Mesodermal cell (in vitro differentiated cells): Measurements from ENCODE around the gene SLC23A3. TPM values are rescaled to one million over a fixed set of nuclear protein-coding genes. Genes with fewer than 3 reads are reported as not detected.

Source experiments
- H3K27ac ChIP-seq: 2 replicates; pipeline ENCODE4 v1.7.0; 2013; ENCODE audit warnings: mild to moderate bottlenecking, low read depth, low read length, moderate library complexity; ENCODE audit not compliant: severe bottlenecking
- H3K36me3 ChIP-seq: 2 replicates; pipeline ENCODE4 v1.7.1; 2013; ENCODE audit warnings: mild to moderate bottlenecking, low read length, moderate library complexity; ENCODE audit not compliant: control insufficient read depth, insufficient read depth
- H3K4me1 ChIP-seq: one replicate; pipeline ENCODE4 v1.7.1; 2013; ENCODE audit warnings: mild to moderate bottlenecking, low read length; ENCODE audit not compliant: insufficient read depth, control insufficient read depth, poor library complexity, severe bottlenecking
- H3K4me3 ChIP-seq: 2 replicates; pipeline ENCODE4 v1.7.0; 2013; ENCODE audit warnings: low read length, control low read depth, mild to moderate bottlenecking; ENCODE audit not compliant: insufficient read depth, poor library complexity, severe bottlenecking; ENCODE audit errors: extremely low read depth
- H3K9me3 ChIP-seq: 2 replicates; pipeline ENCODE4 v1.7.1; 2013; ENCODE audit warnings: mild to moderate bottlenecking, low read length, moderate library complexity; ENCODE audit not compliant: control insufficient read depth
- WGBS, 2 experiments: methylation state at CpG; one replicate each; pipeline ENCODE4 v1.1.5; 2013; ENCODE audit warnings: missing lambda C conversion rate in 2 of 2; ENCODE audit not compliant: insufficient coverage in 2 of 2; 5-methylcytosine and 5-hydroxymethylcytosine counted together
- polyA plus RNA-seq, 2 experiments: library from polyadenylated mRNA; stranded (reverse); fragments of 50-300 nt; gene quantifications; one replicate each; pipeline ENCODE4 v1.2.3, GENCODE V29; 2013

The SLC23A3 gene
- 0.11 TPM for polyA plus RNA-seq (2013, experiment 1 of 2)
- polyA plus RNA-seq (2013, experiment 2 of 2) = 0.35 TPM

GRCh38 chr2:219169930-219170654, at the start of gene SLC23A3:
SLC23A3 (minus strand) TSS chr2:219170029; CDS start chr2:219169984, 45 bp downstream.
- Histone ChIP-seq H3K4me1 (peaks cover 7% of the 10 kb centered on the region), H3K36me3 (peaks cover 30% of the 10 kb centered on the region), H3K9me3 (no peaks in the 10 kb centered on the region), H3K27ac (no peak within 1 kb of the TSS), H3K4me3 (no peak within 1 kb of the TSS)
- WGBS, 2 experiments = 78 to 86% methylated on average over 6 to 7 of the region's 10 CpGs

GRCh38 chr2:219218732-219219701, 49.2 kb upstream of the SLC23A3 start, which contains the start of gene ABCB6:
ABCB6 (minus strand) TSS chr2:219218958; CDS start chr2:219218673, 285 bp downstream.
- 23 to 28% methylated on average over 56 to 66 of the region's 71 CpGs for WGBS, 2 experiments
- peak within 1 kb of the TSS; percentile 52 for H3K4me3 ChIP-seq
- no peaks in the 10 kb centered on the region for H3K9me3 ChIP-seq
- H3K36me3 ChIP-seq = peaks cover 56% of the 10 kb centered on the region
- peaks cover 7% of the 10 kb centered on the region for H3K4me1 ChIP-seq
- peak within 1 kb of the TSS; percentile 96 for H3K27ac ChIP-seq

DNA sequence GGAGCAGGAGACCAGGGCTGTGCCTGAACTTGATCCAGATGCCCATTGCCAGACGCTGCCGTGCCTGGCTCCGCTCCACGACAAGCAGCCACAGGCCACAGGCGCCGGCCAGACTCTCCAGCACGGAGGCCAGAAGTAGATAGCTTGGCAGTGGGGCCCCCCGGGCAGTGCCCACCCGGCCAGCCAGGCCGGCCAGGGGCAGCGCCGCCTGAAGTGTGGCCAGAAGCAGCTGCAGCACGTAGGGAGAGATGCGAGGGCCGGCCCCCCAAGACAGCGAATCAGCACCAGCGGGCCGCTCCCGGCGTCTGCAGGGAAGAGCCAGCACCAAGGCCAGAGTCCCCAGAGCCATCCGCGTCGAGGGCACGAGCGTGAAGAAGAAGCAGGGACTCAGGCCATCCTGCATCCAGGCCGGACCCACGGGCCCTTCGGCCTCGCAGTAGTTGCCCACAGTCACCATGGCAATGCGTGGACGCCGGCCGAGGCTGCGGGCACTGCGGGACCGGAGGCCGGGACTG, 48.4 kb upstream of the SLC23A3 start:
- Histone ChIP-seq H3K36me3 (peaks cover 56% of the 10 kb centered on the region), H3K9me3 (no peaks in the 10 kb centered on the region), H3K27ac (peak overlapping the region; percentile 96), H3K4me1 (peaks cover 7% of the 10 kb centered on the region), H3K4me3 (peak overlapping the region; percentile 52)
- WGBS, 2 experiments = 1% methylated on average over 36 to 37 of the region's 37 CpGs

DNA sequence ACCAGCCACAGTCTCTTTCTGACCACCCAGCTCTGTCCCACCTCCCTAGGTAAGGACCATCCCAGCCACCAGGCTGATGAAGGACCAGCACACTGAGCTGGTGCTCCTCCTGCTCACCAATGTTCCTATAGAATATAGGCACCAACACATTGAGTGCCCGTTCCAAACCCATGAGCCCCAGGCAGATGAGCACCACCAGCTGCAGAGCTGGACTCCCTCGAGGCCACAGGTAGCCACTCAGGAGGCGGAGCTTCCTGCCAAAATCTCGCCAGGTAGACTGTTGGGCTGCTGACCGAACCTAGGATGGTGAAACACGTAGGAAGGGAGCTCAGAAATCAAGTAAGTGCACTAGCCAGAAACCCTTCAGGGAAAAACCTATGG, 46.7 kb upstream of the SLC23A3 start:
- 96 to 98% methylated on average over 5 to 6 of the region's 6 CpGs for WGBS, 2 experiments
- Histone ChIP-seq H3K27ac (no peak overlapping the region), H3K36me3 (peaks cover 54% of the 10 kb centered on the region), H3K4me1 (peaks cover 7% of the 10 kb centered on the region), H3K9me3 (no peaks in the 10 kb centered on the region), H3K4me3 (no peak overlapping the region)

DNA sequence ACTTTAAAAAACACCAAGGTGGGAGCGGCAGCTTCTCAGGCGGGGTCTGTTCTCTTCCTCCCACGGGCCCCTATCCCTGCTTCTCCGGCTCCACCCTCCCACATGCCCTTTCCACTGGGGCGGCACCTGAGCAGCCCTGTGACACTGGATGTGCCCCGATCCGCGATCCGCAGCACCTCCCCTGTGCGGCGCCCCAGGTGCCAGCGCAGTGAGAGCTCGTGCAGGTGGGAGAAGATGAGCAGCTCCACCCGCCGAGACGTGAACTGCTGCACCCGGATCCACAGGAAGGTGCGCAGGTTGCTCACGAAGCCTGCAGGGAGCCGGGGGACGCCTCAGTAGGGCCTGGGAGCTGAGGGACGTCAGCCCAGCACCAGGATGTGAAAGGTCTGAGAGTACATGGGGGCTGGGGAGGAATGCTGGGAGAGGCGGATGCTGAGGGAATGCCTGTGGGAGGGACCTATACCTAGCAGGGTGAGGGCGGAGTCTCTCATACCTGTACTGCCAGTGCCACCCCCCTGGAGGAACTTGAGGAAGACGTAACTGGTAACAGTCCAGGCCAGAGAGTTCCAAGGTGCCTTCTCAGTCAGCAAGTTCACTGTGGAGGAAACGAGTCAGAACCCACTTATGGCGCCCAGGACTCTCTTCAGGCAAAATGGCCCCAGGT, 46.2 kb upstream of the SLC23A3 start:
- WGBS, 2 experiments = 94 to 96% methylated on average over 22 to 25 of the region's 27 CpGs
- Histone ChIP-seq H3K4me3 (no peak overlapping the region), H3K27ac (no peak overlapping the region), H3K4me1 (peaks cover 7% of the 10 kb centered on the region), H3K9me3 (no peaks in the 10 kb centered on the region), H3K36me3 (peaks cover 51% of the 10 kb centered on the region)

- Histone ChIP-seq H3K9me3 (no peaks in the 10 kb centered on the region), H3K4me1 (peaks cover 7% of the 10 kb centered on the region), H3K36me3 (peaks cover 44% of the 10 kb centered on the region), H3K27ac (no peak overlapping the region), H3K4me3 (no peak overlapping the region)
- WGBS, 2 experiments = 93 to 94% methylated on average over 4 to 6 of the region's 6 CpGs
Measured at GRCh38 chr2:219214786-219215185, 45.0 kb upstream of the SLC23A3 start.

GRCh38 chr2:219214141-219214540, 44.3 kb upstream of the SLC23A3 start:
- no peak overlapping the region for H3K4me3 ChIP-seq
- H3K4me1 ChIP-seq = peaks cover 6% of the 10 kb centered on the region
- no peaks in the 10 kb centered on the region for H3K9me3 ChIP-seq
- peaks cover 49% of the 10 kb centered on the region for H3K36me3 ChIP-seq
- H3K27ac ChIP-seq = no peak overlapping the region
- WGBS, 2 experiments = 94 to 99% methylated on average over 10 to 15 of the region's 15 CpGs

- WGBS, 2 experiments = 93 to 97% methylated on average over 10 of the region's 10 CpGs
- Histone ChIP-seq H3K27ac (no peak overlapping the region), H3K9me3 (no peaks in the 10 kb centered on the region), H3K4me3 (no peak overlapping the region), H3K4me1 (peaks cover 5% of the 10 kb centered on the region), H3K36me3 (peaks cover 55% of the 10 kb centered on the region)
Measured at GRCh38 chr2:219213486-219214071, 43.8 kb upstream of the SLC23A3 start.

DNA sequence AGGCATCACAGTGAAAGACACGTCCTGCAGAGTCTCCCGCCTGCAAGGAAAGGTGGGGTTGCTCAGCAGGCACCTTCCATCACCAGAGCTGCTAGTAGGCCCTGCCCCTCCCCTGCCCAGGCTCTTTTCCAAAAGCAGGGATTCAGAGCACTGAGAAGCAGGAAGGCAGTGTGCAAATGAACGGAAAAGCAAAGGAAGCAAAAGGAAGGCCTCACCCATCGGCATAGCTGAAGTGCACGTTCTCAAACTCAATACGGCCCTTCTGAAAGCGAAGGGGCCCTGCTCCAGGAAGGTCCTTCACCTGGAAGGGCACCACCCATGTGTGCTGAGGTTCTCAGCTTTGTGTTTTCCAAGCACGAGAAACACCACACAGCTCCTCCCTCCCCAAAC, 43.2 kb upstream of the SLC23A3 start:
- H3K36me3 ChIP-seq = peaks cover 60% of the 10 kb centered on the region
- H3K27ac ChIP-seq = no peak overlapping the region
- 94 to 98% methylated on average over 8 of the region's 8 CpGs for WGBS, 2 experiments
- H3K9me3 ChIP-seq = no peaks in the 10 kb centered on the region
- no peak overlapping the region for H3K4me3 ChIP-seq
- H3K4me1 ChIP-seq = peaks cover 6% of the 10 kb centered on the region

GRCh38 chr2:219210886-219211362, 41.1 kb upstream of the SLC23A3 start:
- H3K27ac ChIP-seq = no peak overlapping the region
- peaks cover 7% of the 10 kb centered on the region for H3K4me1 ChIP-seq
- no peaks in the 10 kb centered on the region for H3K9me3 ChIP-seq
- H3K36me3 ChIP-seq = peaks cover 62% of the 10 kb centered on the region
- 97 to 100% methylated on average over 1 to 6 of the region's 9 CpGs for WGBS, 2 experiments
- H3K4me3 ChIP-seq = no peak overlapping the region
